NCI-H2196 treated with DMSO at 0.1 percent for 48 hours (cell line): ENCODE results near the gene ZMYM2.
"Not testable (repeated sequence)": the region's sequence is repeated elsewhere in the genome, so short reads cannot be mapped to it uniquely, and the experiment has no call there.

Experiments used
- DNase-seq: peaks from one replicate; lab custom pipeline; 2025; ENCODE audit not compliant: unreplicated experiment; lab: John Stamatoyannopoulos, UW

The ZMYM2 gene

DNA sequence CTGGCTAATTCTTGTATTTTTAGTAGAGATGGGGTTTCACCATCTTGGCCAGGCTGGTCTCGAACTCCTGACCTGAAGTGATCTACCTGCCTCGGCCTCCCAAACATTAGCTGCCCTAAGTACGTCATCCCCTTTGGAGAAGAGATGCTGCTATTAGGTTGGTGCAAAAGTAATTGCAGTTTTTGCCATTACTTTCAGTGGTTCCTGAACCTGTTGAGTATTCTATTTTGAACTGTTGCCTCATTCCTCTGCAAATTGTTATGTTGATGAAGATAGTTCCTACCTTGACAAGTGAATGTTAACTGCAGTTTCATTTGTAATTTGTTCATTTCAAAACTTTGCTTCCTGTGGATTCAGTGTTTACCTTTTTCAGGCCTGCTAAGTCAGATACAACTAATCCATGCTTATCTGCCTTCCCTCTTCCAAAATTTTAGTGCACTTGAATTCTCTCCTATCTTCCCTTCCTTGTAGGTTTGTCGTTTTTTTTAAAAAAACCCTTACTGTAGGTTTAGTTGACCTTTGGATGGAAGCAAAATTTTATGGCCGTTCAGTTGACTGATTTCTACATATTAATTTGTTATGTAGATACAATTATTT is 24.0 kb downstream of the ZMYM2 start:
- DNase-seq, result no peak

DNA sequence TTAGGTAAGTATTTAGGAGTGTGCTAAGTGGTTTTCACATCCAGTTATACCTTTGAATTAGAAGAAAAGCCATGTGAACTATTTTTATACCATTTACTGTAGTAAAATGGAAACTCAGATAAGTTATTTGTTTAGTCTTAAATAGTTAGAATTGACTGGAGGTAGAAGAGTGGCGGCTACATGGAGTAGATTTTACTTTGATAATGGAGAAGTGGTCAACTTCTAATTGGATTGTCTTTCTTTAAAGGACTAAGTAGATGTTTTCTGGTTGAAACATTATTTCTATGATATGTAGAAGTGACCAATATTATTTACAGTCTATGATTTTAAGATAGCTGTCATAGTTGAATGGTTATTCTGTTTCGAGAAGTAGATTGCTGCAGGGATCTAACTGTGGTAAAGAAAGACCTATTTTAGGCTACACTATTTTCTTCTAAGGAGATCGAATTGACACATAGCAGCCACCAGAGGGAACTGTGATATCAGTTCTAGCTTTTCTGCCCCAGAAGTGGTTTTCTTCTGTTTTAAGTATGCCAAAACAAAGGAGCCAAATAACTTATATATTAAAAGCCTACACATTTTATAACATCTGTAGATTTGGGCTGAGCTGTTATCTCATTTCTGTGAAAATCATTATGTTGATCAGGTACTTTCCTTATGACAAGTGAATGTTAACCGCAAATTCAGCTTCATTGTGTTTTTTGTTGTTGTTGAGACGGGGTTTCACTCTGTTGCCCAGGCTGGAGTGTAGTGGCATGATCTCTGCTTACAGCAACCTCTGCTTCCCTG is 26.1 kb downstream of the ZMYM2 start:
- no peak for DNase-seq

DNA sequence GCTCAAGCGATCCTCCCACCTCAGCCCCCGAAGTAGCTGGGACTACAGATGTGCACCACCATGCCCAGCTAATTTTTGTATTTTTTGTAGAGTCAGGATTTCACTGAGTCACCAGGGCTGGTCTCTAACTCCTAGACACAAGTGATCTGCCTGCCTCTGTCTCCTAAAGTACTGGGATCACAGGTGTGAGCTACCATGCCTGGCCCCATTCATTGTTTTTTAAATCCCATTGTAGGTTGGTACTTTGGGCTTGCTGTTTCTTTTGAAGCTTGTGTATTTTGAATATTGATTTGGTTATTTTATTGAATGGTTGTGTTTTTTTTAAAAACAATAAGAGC is 26.7 kb downstream of the ZMYM2 start:
- DNase-seq, result no peak

GRCh38 chr13:19991531-19991930 is 33.0 kb downstream of the ZMYM2 start:
- DNase-seq, result no peak

DNA sequence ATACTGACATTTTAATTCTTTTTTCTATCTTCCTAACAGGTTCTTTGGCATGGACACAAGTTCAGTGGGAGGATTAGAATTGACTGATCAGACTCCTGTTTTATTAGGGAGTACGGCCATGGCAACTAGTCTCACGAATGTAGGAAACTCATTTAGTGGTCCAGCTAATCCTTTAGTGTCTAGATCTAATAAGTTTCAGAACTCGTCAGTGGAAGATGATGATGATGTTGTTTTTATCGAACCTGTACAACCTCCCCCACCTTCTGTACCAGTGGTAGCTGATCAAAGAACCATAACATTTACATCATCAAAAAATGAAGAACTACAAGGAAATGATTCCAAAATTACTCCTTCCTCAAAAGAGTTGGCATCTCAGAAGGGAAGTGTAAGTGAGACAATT is 34.5 kb downstream of the ZMYM2 start:
- DNase-seq, result no peak

- DNase-seq, result no peak
Observed at GRCh38 chr13:19998960-19999359, 40.4 kb downstream of the ZMYM2 start.

- DNase-seq, result no peak
Observed at GRCh38 chr13:20000062-20000552, 41.6 kb downstream of the ZMYM2 start.

DNA sequence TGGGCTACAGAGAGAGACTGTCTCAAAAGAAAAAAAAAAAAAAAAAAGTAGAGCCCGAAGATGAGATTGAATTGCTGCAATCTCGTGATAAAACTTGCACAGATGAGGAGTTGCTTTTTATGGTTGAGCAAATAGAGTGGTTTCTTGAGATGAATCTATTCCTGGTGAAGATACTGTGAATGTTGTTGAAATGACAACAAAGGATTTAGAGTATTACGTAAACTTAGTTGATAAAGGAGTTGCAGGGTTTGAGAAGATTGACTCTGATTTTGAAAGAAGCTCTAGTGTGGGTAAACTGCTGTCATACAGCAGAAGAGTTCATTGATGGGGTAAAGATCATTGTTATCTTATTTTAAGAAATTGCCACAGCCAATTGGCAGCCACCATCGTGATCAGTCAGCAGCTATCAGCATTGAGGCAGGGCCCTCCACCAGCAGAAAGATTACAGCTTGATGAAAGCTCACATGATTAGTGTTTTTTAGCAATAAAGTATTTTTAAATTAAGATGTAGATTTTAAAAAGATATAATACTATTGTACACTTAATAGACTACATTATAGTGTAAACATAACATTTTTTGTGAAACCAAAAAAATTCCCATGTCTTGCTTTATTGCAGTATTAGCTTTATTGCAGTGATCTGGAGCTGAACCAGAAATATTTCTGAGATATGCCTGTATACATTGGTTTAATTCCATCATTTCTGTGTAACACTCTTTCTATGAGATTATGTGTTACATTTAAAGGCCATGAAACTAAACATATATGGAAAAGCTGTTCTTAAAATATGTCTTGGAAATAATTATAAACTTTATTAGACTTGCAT is 43.1 kb downstream of the ZMYM2 start:
- DNase-seq, result no peak

DNA sequence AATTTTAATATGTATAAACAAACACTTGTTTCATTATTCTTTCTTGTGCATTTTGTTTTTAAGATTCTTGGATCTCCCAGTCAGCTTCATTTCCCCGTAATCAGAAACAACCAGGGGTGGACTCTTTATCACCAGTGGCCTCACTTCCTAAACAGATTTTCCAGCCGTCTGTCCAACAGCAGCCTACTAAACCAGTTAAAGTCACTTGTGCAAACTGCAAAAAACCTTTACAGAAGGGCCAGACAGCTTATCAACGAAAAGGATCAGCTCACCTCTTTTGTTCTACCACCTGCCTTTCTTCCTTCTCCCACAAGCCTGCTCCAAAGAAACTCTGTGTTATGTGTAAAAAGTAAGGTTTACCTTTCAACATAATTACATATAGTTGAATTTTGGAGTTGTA is 44.3 kb downstream of the ZMYM2 start:
- DNase-seq, result no peak

DNA sequence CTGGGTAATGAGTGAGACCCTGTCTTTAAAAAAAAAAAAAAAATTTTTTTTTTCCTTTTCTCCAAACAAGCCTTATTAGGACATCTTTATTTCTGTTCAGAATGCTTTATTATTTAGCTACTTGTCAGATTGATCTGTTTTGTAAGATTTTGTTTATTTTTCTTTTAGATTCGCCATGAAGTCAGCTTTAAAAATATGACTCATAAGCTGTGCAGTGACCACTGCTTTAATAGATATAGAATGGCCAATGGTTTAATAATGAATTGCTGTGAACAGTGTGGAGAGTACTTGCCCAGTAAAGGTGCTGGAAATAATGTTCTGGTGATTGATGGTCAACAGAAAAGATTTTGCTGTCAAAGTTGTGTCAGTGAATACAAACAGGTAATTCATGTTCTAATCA is 47.7 kb downstream of the ZMYM2 start:
- no peak for DNase-seq

DNA sequence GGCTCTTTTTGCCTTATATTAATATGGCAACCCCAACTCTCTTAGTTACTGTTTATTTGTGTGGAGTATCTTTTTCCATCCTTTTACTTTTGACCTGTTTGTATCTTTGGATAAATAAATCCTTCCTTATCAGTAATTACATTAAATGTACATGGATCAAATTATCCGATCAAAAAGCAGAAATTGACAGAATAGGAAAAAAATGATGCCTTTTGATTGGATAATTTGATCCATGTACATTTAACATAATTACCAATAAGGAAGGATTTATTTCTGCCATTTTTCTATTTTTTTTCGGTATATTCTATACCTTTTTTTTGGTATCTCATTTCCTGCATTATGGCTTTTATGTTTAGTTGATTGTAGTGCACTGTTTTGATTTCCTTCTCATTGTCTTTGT is 57.2 kb downstream of the ZMYM2 start:
- no peak for DNase-seq

DNA sequence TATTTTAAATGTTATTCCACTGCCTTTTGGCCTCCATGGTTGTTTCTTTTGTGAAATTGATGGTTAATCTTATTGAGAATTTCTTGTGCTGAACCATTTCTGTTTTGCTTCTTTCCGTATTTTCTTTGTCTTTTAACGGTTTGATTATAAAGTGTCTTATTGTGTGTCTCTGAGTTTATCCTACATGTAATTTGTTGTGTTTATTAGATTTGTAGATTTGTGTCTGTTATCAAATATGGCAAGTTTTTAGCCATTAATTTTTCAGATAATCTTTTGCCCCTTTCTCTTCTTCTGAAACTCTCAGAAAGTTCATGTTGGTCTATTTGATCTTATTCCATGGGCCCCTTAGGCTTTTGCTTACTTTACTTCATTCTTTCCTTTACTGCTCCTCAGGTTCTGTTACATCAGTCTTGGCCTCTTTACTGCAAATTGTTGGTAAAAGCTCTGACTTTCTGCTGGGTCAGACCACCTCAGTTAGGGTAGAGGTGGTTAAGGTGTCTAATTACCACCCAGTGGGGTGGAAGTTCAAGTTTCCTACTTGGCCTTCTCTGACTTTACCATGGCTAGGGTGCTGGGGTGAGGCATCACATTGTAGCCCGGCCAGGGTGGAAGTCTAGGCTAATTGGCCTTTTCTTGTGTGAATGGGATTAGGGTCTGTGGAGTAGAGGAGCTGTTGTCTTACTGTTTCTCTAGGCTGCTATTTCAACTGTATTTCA is 58.3 kb downstream of the ZMYM2 start:
- DNase-seq, result no peak

DNA sequence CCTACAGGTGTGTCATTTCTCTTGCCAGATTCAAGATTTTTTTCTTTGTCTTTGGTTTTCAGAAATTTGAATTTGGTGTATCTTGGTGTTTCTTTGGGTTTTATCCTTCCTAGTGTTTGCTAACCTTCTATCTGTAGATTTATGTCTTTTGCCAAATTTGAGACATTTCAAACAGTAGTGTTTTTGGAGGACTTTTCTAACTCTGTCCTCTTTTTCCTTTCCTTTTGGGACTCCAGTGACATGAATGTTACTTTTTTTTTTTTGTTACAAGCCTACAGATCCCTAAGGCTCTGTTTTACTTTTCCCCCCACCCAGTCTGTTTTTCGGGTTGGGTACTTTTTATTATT is 58.8 kb downstream of the ZMYM2 start:
- no peak for DNase-seq

GRCh38 chr13:20019043-20019442 is 60.5 kb downstream of the ZMYM2 start:
- no peak for DNase-seq

- no peak for DNase-seq
Observed at GRCh38 chr13:20024702-20025101, 66.2 kb downstream of the ZMYM2 start.

DNA sequence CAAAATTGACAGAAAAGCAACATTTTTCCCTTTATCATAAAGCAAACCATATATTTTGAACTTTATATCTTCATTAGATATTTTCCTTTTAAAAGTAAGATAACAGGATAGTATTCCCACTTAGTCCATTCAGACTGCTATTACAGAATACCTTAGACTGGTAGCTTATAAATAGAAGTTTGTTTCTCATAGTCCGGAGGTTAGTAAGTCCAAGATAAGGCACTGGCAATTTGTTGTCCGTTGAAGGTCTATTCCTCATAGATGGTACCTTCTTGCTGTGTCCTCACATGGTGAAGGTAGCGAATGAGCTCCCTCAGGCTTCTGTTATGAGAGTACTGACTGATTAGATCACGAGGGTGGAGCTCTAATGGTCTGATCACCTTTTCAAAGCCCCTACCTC is 70.4 kb downstream of the ZMYM2 start:
- no peak for DNase-seq

DNA sequence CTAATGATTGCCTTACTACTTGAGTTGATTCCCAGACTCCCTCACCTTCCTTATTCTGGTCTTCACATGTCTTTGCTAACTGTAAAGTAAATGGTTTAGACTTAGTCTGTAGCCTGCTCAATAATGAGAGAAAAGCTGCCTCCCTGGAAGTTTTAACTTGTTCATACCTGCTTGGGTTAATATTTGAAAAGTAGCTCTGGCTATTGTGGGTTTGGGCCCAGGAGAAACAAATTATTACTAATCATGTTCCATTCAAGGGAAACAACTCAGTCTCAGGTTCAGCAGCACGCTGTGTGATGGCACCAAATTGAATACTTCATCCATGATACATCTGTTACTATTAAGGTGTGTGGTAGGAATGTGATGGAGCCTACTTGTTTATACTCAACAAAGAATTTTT is 75.0 kb downstream of the ZMYM2 start:
- DNase-seq, result no peak

DNA sequence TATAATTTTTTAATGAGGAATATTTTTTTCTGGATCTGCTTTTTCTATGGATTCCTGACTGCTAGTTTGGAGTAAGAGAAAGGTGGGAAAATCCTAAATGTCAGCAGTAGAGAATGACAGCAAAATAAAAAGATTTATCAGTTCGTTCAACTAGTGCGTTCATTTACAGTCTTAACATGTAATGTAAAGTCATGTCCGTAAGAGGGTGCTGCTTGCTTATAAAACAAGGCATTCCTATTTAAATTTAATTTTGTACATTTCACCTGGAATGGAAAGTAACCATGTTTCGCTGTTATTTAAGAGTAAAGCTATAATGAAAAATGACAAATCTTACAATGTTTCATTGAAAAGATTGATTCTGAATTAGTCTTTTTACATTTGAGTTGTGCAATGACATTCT is 76.6 kb downstream of the ZMYM2 start:
- DNase-seq, result no peak

DNA sequence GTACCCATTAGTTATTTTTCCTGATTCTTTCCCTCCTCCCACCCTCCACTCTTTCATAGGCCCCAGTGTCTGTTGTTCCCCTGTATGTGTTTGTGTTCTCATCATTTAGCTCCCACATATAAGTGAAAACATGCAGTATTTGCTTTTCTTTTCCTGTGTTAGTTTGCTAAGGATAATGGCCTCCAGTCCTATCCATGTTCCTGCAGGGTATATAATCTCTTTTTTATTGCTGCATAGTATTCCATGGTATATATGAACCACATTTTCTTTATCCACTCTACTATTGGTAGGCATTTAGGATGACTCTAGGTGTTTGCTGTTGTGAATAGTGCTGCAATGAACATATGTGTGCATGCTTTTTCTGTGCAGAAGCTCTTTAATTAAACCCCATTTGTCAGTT is 79.4 kb downstream of the ZMYM2 start:
- no peak for DNase-seq

DNA sequence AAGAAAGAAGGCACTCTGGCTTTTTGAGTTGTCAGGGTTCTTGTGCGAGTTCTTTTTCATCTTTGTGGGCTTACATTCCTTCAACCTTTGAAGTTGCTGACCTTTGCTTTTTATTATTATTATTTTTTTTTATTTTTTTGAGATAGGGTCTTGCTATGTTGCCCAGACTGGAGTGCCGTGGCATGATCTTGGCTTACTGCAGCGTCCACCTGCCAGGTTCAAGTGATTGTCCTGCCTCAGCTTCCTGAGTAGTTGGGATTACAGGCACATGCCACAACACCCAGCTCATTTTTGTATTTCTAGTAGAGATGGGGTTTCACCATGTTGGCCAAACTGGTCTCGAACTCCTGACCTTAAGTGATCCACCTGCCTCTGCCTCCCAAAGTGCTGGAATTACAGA is 84.1 kb downstream of the ZMYM2 start:
- DNase-seq, result not testable (repeated sequence)

DNA sequence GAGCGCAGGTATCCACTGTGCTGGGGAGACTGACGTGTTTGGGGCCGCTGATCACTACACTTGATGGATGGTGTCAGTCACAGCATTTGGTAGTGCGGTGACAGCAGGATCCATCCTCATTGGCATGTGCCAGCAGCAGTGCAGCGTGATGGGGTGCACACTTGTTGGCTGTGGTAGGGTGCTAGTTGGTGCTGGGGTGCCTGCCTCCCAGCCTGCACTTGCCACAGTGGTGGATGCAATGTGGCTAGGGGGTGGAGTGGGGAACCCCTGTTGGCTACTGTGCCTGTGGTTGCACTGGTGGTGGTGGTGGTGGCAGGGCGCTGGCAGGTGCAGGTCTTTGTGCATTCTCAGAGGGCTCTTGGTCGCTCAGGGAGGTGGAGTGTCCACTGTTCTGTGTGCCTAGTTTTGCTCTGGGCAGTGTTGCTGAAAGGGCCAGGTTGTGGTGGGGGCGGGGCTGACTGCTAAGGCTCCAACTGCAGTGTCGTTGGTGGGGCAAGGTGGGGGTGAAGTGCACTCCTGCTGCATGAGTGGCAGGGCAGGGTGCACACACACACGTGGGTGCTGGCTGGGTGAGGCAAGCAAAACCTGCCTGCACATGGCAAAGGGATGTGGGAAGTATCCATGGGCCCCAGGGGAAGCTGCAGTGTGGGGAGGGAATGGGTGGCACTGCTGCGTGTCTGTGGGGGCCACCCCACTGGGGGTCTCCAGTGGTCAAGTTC is 84.8 kb downstream of the ZMYM2 start:
- no peak for DNase-seq
